Epithelial cell of prostate (primary cell): ENCODE data around the gene CYP39A1.

Experiments
- DNase-seq: peaks from one replicate; pipeline ENCODE4 v3.0.0-alpha.2; 2011; ENCODE audit warnings: low read depth, low spot score
- H3K27ac ChIP-seq: fragments of 450-650 bp; 2 replicates; pipeline ENCODE4 v1.5.1; 2017; ENCODE audit warnings: mild to moderate bottlenecking

The CYP39A1 gene

DNA sequence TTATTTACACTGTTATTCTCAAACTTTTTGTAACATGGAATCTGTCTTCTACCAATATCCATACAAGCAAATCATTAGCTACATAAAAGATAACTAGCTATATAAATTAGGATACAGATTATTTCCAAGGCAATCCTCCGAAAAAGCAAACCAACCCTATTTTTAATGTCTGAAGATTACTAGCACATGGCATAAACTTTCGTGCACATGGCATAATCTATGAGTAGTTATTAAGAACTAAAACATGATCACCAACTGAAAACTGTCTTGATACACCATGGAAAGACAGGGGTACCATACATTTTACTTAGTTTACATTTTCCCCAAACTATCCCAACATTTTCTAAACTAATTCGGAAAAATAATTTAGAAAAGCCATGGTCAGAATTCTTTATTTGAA, 54.4 kb downstream of the CYP39A1 start:
- no peak for DNase-seq
- no peak overlapping the region for H3K27ac ChIP-seq

DNA sequence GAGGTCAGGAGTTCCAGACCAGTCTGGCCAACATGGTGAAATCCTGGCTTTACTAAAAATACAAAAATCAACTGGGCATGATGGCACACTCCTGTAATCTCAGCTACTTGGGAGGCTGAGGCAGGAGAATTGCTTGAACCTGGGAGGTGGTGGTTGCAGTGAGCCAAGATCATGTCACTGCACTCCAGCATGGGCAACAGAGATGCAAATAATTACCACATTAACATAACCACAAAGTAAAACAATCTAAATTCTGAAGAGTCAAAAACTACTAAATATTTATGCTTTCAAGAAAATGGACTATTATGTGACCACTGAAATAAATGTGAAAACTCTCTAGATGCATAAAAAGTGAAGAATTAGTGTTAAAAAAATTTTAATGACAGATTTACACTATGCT, 59.9 kb downstream of the CYP39A1 start:
- no peak for DNase-seq
- H3K27ac ChIP-seq: no peak overlapping the region

DNA sequence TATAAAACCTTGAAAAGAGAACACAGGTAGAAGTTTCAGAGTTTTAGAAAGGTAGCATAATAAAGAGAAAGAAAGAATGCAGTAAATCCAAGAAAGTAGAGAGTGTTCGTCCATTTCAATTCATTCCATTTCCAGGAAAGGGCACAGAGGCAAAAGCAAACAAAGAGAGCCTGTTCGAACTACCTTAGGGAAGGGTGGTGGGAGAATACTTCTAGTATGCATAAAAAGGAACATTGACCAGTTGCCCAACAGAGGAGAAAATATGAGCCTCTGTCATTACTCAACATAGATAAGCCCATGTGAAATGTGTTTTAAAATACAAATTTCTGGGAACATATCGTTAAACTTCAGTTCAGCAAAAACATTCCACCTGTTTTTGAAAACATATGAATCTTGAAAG, 60.6 kb downstream of the CYP39A1 start:
- DNase-seq: no peak
- H3K27ac ChIP-seq: no peak overlapping the region

DNA sequence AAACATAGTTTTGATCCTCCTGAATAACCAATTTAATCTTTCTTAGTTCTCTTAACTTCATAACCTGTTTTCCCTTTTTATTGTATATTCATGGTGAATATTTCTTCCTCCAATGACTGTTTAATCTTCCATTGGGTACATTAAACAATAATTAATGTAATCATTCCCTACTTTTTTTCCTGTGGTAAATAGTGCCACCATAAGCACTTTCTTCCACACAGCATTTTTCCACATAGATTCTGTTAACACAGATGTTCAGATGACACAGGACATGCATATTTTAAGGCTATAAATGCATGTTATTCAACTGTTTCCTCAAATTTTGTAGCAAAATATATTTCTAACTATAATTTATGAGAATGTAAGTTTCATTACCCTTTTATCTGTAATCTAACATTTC, 61.9 kb downstream of the CYP39A1 start:
- H3K27ac ChIP-seq: no peak overlapping the region
- DNase-seq: no peak

DNA sequence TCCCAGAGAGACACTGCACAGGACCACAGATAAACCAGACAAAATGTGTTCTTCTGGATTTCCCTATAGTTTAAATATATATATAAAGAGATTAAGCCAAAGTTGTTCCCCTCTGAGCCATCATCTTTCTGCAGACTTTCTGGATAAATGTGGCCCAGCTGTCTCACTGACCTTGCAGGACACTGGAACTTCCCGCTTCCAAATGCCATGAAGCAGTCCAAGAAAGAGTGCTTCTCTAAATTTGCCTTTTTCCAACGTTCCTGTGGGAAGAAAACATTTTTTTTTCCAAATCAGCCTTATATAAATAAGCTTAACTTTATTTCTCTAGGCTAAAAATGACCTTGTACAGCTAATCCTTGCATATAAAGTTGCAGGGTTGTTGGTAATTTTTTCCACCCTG, 65.7 kb downstream of the CYP39A1 start:
- no peak for DNase-seq
- no peak overlapping the region for H3K27ac ChIP-seq

DNA sequence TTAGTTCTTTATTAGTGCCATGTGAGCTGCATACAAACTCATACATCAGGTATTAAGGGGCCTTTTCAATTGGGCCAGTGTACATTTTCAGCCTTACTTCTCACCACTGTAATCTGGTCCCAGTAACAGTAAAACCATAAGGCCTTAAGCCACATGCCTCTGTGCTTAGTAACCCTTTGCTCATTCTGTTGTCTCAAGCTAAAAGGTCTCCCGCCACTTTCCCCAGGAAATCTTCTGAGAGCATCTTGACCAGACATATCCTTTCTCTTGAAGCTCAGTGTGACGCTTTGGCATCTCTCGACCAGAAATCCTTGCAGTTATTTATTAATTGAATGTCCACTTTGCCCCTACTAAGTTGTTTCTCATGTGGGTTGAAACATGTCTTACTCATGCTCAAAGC, 68.0 kb downstream of the CYP39A1 start:
- H3K27ac ChIP-seq: no peak overlapping the region
- DNase-seq: no peak

DNA sequence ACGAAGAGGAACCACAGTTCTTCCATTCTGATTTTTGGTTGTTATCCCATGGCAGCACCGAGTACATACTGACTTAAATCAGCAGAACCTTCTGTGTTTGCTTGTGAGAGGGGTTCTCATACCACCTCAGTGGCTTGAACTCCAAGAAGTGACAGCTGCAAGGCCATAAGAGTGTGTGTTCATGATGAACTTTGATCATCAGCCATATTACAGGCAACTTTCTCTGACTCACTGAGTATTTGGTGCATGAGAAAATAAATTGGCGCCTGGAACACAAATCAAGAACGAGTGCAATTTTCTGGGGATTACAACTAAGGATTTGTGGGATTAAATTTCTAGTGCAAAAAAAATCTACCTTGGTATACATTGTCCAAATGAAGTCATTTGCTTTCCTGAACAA, 68.9 kb downstream of the CYP39A1 start:
- H3K27ac ChIP-seq: no peak overlapping the region
- DNase-seq: no peak

DNA sequence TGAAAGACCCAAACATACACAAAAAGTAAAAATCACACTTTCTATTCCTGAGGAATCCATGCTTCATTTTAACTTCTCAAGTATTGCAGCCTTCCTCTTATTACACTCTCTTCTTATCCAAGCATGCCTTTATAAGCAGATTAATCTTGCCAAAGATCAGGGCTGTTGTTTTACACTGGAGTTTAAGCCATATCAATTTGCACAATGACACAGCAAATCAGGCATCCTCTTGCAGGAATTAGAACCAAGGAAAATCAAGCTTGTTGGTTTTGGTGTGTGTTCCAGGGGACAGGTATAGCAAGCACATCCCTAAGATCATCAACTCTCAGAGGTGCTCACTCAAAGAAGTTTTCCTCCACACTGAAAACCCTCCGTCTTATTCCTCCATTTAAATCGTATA, 69.5 kb downstream of the CYP39A1 start:
- no peak for DNase-seq

DNA sequence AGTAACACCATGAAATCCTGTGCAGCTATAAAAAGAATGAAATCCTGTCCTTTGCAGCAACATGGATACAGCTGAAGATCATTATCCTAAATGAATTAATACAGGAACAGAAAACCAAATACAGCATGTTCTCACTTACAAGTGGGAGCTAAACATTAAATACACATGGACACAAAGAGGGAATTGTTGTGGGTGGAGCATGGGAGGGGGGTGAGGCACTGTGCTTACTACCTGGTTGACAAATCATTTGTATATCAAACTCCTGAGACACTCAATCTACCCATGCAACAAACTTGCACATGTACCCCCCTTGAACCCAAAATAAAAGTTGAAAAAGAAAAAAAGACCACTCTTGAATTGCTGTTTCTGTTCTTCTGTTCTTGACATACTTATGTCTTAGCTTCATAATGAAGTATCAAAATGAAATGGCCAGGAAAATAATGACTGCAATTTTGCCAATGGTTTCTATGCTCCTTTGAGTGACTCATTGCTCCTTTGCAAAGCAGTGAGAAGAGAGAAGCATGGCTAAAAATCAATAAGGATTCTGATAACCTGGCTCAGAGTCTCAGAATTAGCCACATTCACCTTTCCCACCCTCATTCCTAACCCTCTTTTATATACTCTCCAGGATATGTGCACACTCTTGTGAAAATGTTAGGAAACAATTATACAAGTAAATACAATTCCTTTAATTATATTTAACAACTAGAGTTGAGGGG, 71.0 kb downstream of the CYP39A1 start:
- no peak for DNase-seq
- no peak overlapping the region for H3K27ac ChIP-seq

More for the DNA sequence above, 69.5 kb downstream of the CYP39A1 start:
- H3K27ac ChIP-seq: no peak overlapping the region

DNA sequence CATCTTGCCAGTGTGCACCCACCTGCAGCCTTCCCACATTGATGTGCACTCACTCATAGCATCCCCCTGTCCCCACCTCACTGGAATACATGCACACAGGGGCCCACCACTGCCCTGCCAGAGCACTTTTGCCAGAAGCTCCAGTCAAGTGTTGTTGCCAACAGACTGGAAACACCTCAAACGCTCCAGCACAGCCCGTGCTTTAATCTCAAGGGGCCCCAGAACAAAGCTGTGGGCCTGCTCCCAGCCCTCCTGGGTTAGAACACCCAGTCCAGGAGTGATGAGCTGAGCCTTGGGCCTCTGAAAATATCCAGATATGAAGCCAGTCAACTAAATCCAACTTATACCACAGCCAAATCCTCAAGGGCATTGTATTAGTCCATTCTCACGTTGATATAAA, 77.1 kb downstream of the CYP39A1 start:
- DNase-seq: no peak
- H3K27ac ChIP-seq: no peak overlapping the region

DNA sequence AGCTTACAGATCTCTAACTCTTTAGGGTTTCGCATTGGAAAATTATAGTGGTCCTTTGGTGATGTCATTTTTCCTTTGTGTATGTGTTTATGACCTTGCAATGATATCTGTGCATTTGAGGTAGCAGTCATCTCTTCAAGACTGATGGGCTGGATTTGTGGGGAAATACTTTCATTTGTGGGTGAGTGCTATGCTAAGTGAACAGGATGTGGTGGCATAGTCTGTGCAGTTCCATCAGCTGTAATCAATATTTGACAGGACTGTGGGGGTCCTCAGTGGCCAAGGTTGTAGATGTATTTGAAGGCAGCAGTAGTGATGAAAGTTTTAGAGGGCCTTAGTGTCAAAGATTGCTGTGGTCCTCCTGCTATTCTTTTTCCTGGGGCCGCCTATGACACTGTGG, 79.5 kb downstream of the CYP39A1 start:
- H3K27ac ChIP-seq: no peak overlapping the region
- no peak for DNase-seq

DNA sequence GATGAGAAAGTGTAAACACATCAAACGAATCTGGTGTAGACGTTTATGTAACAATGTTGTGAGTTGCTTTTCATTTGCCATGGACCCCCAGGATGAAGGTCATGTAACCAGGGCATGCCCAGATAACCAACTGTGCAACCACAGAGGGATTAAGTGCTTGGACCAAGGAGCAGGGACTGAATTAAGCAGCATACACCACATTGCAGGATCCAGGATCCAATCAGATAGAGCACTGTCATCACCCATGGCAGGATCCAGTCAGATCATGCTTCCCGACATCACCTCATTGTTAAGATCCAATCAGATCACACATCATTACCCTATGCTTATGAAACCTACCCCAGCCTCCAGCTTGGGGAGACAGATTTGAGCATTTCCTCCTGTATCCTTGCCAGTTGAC, 87.1 kb downstream of the CYP39A1 start:
- no peak overlapping the region for H3K27ac ChIP-seq
- DNase-seq: no peak

DNA sequence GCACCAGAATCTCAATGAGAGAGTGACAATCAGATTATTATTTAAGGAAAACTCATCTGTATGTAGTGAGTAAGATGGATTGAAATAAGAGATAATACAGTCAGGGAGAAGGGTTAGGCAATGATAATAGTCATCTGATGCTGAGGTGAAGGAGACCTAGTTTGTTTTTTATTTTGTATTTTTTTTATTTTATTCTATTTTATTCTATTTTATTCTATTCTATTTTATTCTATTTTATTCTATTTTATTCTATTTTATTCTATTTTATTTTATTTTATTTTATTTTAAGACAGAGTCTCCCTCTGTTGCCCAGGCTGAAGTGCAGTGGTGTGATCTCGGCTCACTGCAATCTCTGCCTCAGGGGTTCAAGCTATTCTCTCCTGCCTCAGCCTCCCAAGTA, 88.7 kb downstream of the CYP39A1 start:
- no peak overlapping the region for H3K27ac ChIP-seq
- no peak for DNase-seq

DNA sequence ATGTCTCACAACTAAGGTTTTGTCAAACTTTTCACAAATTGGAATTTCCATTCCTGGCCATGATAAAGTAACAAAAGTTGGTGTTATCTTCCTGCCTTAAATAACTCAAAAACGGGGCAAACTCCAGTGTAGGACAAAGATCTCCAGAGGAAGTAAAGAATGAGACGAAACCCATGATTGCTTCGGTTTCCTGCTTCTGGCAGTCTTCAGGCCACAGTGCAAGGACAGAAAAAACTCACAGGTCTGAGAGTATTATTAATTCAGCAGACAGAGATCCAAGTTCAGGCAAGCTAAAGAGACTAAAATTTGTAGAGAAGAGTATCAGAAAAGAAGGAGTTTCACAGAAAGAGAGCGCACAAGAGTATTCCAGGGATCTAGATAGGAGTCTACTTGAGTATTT, 96.6 kb downstream of the CYP39A1 start:
- no peak for DNase-seq
- no peak overlapping the region for H3K27ac ChIP-seq

DNA sequence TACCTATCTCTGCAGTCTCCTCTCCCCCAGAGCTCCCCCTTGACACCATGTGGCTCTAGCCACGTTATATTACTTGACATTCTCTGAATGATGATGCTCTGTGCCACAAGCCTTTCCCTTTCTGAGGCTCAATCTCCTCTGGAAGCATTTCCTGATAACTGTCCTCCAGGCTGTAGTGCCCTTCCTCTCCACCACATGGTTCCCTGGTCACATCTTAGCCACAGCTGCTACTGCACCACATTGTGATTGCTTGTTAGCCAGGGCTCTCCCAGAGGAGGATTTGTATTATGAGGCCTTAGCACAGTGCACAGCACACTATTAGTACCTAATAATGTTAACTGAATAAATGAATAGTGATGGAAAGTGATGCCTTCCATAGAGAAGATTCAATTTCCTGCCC, 97.5 kb downstream of the CYP39A1 start:
- H3K27ac ChIP-seq: no peak overlapping the region
- no peak for DNase-seq

DNA sequence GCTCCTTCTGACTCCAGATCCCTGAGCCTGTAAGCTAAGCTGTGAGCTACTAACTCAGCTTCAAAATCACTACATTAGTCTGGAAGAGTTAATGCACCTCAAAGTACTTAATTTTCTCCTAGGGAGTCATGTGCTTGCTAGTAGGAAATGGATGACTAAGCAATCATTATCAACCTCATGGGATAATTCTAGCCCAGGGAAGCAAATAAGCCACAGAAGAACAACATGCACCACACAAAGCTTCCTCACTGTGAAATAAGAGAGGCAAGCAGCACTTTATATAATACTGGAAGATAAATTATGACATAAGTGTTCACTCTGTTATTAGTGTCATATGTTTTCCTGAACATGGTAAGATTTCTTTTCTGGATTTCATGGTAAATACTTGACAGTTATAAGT, 103.5 kb downstream of the CYP39A1 start:
- no peak overlapping the region for H3K27ac ChIP-seq
- DNase-seq: no peak

DNA sequence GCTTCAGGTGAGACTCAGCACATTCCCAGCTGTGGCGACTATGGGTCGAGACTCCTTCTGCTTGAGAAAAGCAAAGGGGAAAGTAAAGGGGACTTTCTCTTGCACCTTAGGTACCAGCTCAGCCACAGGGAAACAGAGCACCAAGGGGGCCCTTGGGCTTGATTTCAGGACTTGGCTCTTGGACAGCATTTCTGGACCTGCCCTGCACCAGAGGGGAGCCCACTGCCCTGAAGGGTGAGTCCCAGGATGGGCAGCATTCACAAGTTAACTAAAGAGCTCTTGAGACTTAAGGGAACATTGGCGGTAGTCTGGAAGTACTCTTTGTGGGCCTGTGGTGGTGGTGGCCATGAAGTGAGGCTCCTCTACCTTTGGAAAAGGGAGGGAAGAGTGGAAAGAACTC, 111.1 kb downstream of the CYP39A1 start:
- H3K27ac ChIP-seq: no peak overlapping the region
- no peak for DNase-seq

DNA sequence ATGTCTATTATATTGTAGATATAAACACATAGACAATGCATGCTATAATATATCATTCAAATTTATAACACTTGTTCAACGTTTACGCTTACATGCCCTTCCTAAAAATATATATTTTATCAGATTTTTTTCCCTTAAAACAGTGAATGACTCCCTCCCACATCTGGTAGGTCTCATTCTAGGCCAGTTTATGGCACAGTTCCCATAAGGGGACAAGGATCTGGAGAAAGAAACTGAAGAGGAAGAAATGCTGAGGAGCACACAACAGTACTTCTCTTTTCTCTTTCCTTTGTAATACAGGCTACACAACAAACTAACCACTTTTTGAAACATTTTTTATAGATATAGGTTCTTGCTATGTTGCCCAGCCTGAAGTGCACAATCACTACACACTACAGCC, 112.8 kb downstream of the CYP39A1 start:
- no peak for DNase-seq
- no peak overlapping the region for H3K27ac ChIP-seq

DNA sequence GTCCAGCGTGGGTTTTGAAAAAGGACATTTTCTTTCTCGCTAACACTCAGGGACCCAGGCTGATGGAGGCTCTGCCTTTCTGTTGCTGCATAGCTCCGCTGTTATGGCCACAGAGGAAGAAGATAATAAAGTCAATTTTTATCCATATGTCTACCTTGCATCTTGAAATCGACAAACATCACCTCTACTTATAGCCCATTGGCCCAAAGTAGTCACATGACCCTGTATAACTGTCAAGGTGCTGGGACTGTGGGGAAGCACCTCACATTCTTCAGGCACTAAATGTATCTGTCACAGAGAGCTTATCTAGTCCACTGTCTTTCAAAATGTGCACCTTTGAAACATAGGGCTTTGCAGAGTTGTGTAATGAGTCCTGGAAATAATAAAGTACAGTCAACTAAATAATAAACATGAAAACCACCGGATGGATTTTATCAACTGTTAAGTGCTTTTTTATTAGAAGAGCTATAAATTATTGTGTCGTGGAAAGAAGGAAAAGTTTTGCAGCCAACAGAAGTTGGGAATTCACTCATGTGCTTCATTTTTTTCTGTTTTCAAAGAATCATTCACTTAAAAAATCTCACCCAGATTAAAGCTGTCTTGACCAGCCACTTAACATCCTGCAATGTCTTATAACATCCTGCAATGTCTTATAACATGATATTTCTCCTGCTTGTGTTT, 113.7 kb downstream of the CYP39A1 start:
- no peak for DNase-seq
- no peak overlapping the region for H3K27ac ChIP-seq

DNA sequence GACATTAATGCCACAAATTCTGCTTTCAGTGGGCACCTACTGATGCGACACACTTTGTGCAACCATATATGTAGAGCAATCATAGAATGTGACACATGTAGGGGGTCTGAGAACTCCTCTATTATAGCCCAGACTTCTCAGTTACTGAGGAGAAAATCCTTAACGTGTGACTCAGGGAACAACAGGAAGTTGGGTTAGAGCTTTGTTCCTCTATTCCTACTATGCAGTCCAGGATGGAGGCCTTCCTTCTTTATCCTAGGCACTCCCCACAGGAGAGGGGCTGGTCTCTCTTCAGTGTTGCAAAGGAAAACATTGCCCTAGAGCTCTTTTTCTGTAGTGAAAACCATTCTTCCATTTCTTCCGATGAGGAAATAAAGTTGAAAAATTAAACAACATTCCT, 121.7 kb downstream of the CYP39A1 start:
- no peak overlapping the region for H3K27ac ChIP-seq
- DNase-seq: no peak

DNA sequence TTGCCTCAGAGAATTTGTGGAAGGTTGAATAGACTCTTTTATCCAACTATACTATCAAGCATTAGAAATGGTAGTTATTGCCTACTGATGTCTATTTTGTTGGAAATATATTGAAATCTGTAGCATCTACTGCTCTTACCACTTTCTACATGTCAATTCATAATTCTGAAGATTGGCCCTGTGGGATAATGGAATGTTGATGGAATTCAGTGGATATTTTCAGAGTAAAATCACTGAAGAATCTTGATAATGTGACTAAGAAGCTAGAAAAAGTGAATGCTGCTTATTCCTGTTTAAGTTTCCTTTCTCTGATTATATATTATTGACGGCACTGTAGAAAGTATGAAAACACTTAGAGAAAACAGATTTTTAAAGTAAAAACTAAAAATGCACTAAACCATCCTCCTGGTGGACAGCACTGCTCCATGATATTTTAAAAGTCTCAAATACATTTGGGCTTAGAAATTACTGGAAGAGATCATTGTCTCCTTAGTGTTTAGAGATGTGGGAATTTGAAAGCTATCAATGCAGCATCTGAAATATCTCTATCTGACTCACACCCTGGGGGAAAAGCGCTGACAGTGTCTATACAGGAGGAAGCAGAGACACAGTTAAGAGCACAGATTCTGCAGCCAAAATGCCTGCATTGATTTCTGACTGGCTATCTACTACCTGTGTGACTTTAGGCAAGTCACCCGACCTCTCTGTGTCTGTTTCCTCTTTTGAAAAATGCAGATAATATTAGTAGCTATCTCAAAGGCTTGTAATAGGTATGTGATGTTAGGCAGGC, 123.5 kb downstream of the CYP39A1 start:
- H3K27ac ChIP-seq: no peak overlapping the region
- no peak for DNase-seq
